ENCODE results near the gene ZSWIM3.

ZSWIM3 gene

DNA sequence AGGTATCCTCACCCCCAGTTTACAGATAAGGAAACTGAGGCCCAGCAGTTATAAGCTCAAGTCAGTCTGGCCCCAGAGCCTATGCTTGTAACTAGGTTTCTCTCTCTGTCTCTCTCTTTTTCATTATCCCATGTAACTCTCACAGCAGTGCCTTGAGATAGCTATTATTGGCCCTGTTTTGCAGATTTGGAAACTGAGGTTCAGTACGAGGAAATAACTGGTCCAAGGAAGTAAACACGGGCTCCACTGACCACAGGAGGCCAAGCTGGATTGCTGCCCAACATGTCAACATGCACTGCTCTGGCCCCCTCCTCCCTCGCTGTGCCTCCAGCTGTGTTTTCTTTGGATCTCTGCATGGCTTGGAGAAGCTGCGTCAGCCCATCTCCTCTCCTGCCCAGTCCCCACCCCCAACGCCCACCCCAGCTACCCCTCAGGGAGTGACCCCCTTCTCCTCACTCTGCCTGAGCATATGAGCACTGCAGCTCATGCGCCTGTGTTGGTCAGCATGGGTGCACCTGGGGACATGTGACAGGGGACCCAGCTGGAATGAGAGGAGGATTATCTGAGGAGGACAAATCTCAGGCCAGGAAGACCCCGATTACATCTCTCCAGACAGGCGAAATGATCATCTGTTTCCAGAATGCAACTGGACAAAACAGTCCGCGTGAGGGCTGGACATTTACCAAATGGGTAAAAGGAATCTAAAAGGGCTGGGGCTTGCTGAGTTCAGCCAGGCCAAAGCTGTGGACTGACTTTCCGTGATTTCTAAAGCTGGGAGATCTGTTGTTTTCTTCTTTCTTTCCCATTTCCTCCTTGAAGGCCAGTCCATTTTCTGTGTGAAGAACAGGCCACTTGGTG, 62.4 kb downstream of the ZSWIM3 start:
- Histone ChIP-seq H3K4me3 (ENCODE audit: low read depth in 1 of 2, low read length in 2 of 2) (no peak overlapping the region), H3K27ac (ENCODE audit: low read depth, low read length) (no peak overlapping the region), H3K9me3 (ENCODE audit: low read length) (no peaks in the 10 kb centered on the region), H3K9ac (ENCODE audit: low read length) (no peak overlapping the region), H3K36me3 (ENCODE audit: insufficient read depth, low read length) (no peaks in the 10 kb centered on the region), H3K27me3 (ENCODE audit: control insufficient read depth in 1 of 2, insufficient read depth in 2 of 2, low read length in 2 of 2) (no peaks in the 10 kb centered on the region), H3K4me1 (ENCODE audit: insufficient read depth, low read length) (peaks cover 9% of the 10 kb centered on the region)

DNA sequence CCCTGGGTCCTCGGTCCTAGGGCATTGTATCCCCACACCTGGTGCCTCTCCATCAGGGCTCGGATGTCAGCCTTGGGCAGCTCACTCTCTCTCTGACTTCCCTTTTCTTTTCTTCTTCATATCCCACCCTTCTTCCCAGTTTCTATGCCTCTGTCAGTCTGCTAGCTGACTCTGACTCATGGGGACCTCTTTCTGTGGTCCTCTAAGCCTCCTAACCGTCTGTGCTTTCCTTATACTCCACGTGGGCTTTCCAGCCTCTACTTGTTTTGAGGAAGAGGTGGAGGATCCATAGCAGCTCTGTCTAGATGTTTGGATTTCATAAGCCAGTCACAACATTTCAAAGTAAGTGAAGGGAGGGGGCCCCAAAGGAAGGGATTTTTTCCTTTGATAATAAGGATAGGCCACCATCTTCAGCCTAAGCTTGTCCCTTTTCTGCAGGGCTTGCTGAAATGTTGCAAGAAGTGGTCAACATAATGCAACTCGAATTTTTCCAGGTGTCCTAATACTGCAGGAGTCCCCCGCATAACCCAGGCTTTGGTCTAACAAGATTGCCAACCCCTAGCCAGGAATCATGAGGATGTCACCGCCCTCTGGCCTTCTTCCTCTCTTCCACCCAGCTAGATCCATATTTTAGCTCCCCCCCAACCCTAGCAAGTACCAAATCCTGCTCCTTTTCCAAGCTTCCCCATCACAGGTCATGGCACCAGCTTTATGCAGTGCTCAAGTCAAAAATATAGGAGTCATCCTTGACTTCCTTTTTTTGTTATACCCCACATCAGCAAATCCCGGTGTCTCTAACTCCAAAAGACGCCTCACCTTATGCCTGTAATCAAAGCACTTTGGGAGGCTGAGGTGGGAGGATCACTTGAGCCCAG, 63.3 kb downstream of the ZSWIM3 start:
- Histone ChIP-seq H3K36me3 (ENCODE audit: insufficient read depth, low read length) (no peaks in the 10 kb centered on the region), H3K27me3 (ENCODE audit: control insufficient read depth in 1 of 2, insufficient read depth in 2 of 2, low read length in 2 of 2) (no peaks in the 10 kb centered on the region), H3K9ac (ENCODE audit: low read length) (no peak overlapping the region), H3K4me3 (ENCODE audit: low read depth in 1 of 2, low read length in 2 of 2) (no peak overlapping the region), H3K9me3 (ENCODE audit: low read length) (no peaks in the 10 kb centered on the region), H3K4me1 (ENCODE audit: insufficient read depth, low read length) (peaks cover 11% of the 10 kb centered on the region), H3K27ac (ENCODE audit: low read depth, low read length) (no peak overlapping the region)

DNA sequence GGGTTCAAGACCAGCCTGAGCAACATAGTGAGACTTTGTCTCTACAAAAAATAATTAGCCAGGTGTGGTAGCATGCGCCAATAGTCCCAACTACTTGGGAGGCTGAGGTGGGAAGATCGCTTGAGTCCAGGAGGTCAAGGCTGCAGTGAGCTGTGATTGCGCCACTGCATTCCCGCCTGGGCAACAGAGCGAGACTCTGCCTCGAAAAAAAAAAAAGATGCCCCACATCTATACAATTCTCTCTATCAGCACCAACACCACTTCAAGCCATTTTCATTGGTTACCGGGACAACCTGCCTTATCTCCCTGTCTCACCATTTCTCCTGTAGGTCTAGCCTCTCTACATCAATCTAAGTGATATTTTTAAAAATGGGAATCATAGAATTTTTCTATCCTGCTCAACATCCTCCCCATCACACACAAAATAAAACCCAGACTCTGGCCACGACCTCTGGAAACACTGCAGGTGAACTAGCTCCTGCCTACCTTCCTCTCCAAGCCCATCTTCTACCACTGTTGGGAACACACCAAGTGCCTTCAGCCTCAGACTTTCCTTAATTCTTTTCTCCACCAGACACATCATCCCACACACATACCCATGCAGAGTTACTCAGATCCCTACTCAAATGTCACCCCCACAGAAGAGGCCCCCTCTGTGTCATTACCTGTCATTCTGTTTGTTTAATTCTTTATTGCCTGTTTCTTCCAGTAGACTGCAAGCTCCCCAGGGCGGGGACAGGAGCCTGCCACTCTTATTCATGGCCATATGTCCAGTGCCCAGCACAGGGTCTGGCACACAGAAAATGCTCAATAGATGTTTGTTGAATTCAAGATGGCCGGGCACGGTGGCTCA, 64.1 kb downstream of the ZSWIM3 start:
- H3K9ac ChIP-seq (ENCODE audit: low read length): no peak overlapping the region
- no peak overlapping the region for H3K27ac ChIP-seq (ENCODE audit: low read depth, low read length)
- H3K9me3 ChIP-seq (ENCODE audit: low read length): no peaks in the 10 kb centered on the region
- no peaks in the 10 kb centered on the region for H3K36me3 ChIP-seq (ENCODE audit: insufficient read depth, low read length)
- peaks cover 11% of the 10 kb centered on the region for H3K4me1 ChIP-seq (ENCODE audit: insufficient read depth, low read length)
- no peak overlapping the region for H3K4me3 ChIP-seq (ENCODE audit: low read depth in 1 of 2, low read length in 2 of 2)
- H3K27me3 ChIP-seq (ENCODE audit: control insufficient read depth in 1 of 2, insufficient read depth in 2 of 2, low read length in 2 of 2): no peaks in the 10 kb centered on the region

DNA sequence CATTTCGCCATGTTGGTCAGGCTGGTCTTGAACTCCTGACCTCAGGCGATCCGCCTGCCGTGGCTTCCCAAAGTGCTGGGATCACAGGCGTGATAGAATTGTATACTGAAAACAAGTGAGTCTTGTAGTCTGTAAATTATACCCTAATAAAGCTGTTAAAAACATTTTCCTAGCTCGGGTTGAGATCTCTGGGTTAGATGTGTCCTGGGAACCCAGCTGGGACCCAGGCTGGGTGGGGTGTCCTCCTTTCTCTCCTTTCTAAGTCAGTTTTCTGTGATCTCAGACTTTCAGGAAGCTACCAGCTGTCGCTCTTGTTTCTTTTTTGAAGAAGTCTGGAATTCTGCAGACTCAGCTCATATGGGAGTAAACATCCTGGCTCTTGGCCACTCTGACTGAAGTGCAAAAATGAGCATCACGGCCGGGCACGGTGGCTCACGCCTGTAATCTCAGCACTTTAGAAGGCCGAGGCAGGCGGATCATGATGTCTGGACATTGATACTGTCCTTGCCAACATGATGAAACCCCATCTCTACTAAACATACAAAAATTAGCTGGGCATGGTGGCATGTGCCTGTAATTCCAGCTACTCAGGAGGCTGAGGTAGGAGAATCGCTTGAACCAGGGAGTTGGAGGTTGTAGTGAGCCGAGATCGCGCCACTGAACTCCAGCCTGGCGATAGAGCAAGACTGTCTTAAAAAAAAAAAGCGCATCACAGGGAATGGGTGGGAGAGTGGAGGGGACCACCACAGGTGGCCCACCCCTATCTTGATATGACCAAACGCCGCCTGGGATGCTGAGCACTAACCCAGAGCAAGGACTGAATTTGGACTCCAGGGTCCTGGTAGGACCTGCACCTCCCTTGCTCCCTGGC, 67.2 kb downstream of the ZSWIM3 start:
- H3K27me3 ChIP-seq (ENCODE audit: control insufficient read depth in 1 of 2, insufficient read depth in 2 of 2, low read length in 2 of 2): no peaks in the 10 kb centered on the region
- no peak overlapping the region for H3K4me3 ChIP-seq (ENCODE audit: low read depth in 1 of 2, low read length in 2 of 2)
- H3K27ac ChIP-seq (ENCODE audit: low read depth, low read length): peak overlapping the region; percentile 23
- H3K9ac ChIP-seq (ENCODE audit: low read length): peak overlapping the region; percentile 4
- peaks cover 11% of the 10 kb centered on the region for H3K4me1 ChIP-seq (ENCODE audit: insufficient read depth, low read length)
- H3K36me3 ChIP-seq (ENCODE audit: insufficient read depth, low read length): no peaks in the 10 kb centered on the region
- no peaks in the 10 kb centered on the region for H3K9me3 ChIP-seq (ENCODE audit: low read length)

DNA sequence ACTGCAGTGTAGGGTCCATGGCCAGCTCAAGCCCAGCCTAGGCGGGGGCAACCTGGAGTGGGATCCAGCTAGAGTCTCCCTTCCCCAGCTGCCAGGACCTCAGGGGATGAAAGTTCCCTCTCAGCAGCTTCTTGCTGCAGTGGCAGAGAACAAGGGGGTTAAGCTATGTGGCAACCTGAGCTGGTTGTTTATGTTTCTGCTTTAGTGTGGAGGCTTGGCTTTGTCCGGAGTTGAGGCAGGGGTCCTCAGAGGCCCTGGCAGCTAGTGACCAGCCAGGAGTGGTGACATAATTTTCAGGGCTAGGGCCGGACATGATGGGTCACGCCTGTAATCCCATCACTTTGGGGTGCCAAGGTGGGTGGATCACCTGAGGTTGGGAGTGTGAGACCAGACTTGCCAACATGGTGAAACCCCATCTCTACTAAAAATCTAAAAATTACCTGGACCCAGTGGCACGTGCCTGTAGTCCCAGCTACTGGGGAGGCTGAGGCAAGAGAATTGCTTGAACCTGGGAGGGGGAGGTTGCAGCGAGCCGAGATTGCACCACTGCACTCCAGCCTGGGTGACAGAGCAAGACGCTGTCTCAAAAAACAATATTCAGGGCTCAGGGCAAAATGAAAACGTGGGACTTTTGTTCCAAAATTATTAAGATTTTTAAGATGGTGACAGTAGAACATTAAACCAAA, 68.5 kb downstream of the ZSWIM3 start:
- H3K4me1 ChIP-seq (ENCODE audit: insufficient read depth, low read length): peaks cover 11% of the 10 kb centered on the region
- H3K9ac ChIP-seq (ENCODE audit: low read length): no peak overlapping the region
- H3K4me3 ChIP-seq (ENCODE audit: low read depth in 1 of 2, low read length in 2 of 2): no peak overlapping the region
- H3K9me3 ChIP-seq (ENCODE audit: low read length): no peaks in the 10 kb centered on the region
- H3K27ac ChIP-seq (ENCODE audit: low read depth, low read length): no peak overlapping the region
- no peaks in the 10 kb centered on the region for H3K27me3 ChIP-seq (ENCODE audit: control insufficient read depth in 1 of 2, insufficient read depth in 2 of 2, low read length in 2 of 2)
- H3K36me3 ChIP-seq (ENCODE audit: insufficient read depth, low read length): no peaks in the 10 kb centered on the region

DNA sequence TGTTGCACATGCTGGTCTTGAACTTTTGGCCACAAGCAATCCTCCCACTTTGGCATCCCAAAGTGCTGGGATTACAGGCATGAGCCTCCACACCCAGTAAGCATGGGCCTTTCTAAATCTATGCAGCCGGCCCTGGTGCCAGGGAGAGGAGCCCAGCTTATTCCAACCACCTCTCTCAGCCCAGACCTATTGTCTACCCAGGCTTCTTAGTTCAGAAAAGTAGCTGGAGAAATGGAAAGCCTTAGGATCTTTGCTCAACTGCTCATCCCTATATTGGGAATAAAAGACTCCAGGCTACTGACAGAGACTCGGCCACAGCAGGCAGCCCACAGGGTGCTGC, 69.3 kb downstream of the ZSWIM3 start:
- no peaks in the 10 kb centered on the region for H3K27me3 ChIP-seq (ENCODE audit: control insufficient read depth in 1 of 2, insufficient read depth in 2 of 2, low read length in 2 of 2)
- H3K4me1 ChIP-seq (ENCODE audit: insufficient read depth, low read length): peaks cover 11% of the 10 kb centered on the region
- no peak overlapping the region for H3K27ac ChIP-seq (ENCODE audit: low read depth, low read length)
- H3K9me3 ChIP-seq (ENCODE audit: low read length): no peaks in the 10 kb centered on the region
- H3K36me3 ChIP-seq (ENCODE audit: insufficient read depth, low read length): no peaks in the 10 kb centered on the region
- H3K4me3 ChIP-seq (ENCODE audit: low read depth in 1 of 2, low read length in 2 of 2): no peak overlapping the region
- H3K9ac ChIP-seq (ENCODE audit: low read length): no peak overlapping the region

DNA sequence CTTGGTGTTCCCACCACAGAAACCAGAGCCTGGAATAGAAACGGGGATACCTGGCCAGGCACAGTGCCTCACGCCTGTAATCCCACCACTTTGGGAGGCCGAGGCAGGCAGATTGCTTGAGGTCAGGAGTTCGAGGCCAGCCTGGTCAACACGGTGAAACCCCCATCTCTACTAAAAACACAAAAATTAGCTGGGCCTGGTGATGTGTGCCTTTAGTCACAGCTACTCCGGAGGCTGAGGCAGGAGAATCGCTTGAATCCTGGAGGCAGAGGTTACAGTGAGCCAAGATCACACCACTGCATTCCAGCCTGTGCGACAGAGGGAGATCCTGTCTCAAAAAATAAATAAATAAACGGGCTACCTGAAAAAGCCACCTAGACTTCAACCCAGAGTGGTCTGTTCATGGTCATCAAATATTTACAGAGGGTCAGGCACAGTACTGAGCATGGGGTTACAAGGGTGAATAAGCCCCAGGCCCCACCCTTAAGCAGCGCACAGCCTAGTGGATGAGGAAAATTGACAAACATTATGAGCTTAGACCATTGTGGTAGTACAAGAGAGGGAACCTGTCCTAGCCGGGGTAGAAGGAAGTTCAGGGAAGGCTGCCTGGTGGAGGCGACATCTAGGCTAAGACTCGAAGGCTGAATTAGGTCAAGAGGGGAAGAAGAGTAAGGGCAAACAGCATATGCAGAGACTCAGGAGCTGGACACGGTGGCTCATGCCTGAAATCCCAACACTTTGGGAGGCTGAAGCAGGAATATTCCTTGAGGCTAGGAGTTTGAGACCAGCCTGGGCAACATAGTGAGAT, 69.9 kb downstream of the ZSWIM3 start:
- no peak overlapping the region for H3K9ac ChIP-seq (ENCODE audit: low read length)
- peaks cover 11% of the 10 kb centered on the region for H3K4me1 ChIP-seq (ENCODE audit: insufficient read depth, low read length)
- no peak overlapping the region for H3K27ac ChIP-seq (ENCODE audit: low read depth, low read length)
- no peak overlapping the region for H3K4me3 ChIP-seq (ENCODE audit: low read depth in 1 of 2, low read length in 2 of 2)
- no peaks in the 10 kb centered on the region for H3K36me3 ChIP-seq (ENCODE audit: insufficient read depth, low read length)
- no peaks in the 10 kb centered on the region for H3K9me3 ChIP-seq (ENCODE audit: low read length)
- H3K27me3 ChIP-seq (ENCODE audit: control insufficient read depth in 1 of 2, insufficient read depth in 2 of 2, low read length in 2 of 2): no peaks in the 10 kb centered on the region
